H9 (cell line): Measurements from ENCODE around the gene ATXN7. TPM values are rescaled to one million over a fixed set of nuclear protein-coding genes. Genes with fewer than 3 reads are reported as not detected.
A peak's percentile ranks its signal among the peaks of the same experiment; 100 is the strongest.

Experiments used
- DNase-seq: peaks from one replicate; pipeline ENCODE4 v3.0.0-alpha.2; 2017
- H2AFZ ChIP-seq: one replicate; pipeline ENCODE4 v1.6.1; 2013; ENCODE audit warnings: mild to moderate bottlenecking, low read length, control low read depth, moderate library complexity
- H2AK5ac ChIP-seq: 2 replicates; pipeline ENCODE4 v1.6.1; 2013; ENCODE audit warnings: low read length, control low read depth, mixed read lengths; ENCODE audit not compliant: insufficient read length
- H2BK120ac ChIP-seq: one replicate; pipeline ENCODE4 v1.6.1; 2013; ENCODE audit warnings: low read depth, mild to moderate bottlenecking, low read length, control low read depth, inconsistent platforms; ENCODE audit not compliant: poor library complexity, severe bottlenecking
- H2BK12ac ChIP-seq: 2 replicates; pipeline ENCODE4 v1.6.1; 2013; ENCODE audit warnings: low read length, control low read depth, mixed read lengths, low read depth; ENCODE audit not compliant: insufficient read length
- H2BK15ac ChIP-seq: 2 replicates; pipeline ENCODE4 v1.6.1; 2013; ENCODE audit warnings: low read depth, low read length, control low read depth
- H2BK20ac ChIP-seq: one replicate; pipeline ENCODE4 v1.6.1; 2013; ENCODE audit warnings: low read depth, mild to moderate bottlenecking, low read length, control low read depth, inconsistent platforms; ENCODE audit not compliant: poor library complexity, severe bottlenecking
- H2BK5ac ChIP-seq: 2 replicates; pipeline ENCODE4 v1.6.1; 2013; ENCODE audit warnings: low read length, control low read depth, mixed read lengths; ENCODE audit not compliant: insufficient read length
- H3K14ac ChIP-seq: 2 replicates; pipeline ENCODE4 v1.6.1; 2013; ENCODE audit warnings: low read length, control low read depth; ENCODE audit not compliant: insufficient read depth
- H3K18ac ChIP-seq: 2 replicates; pipeline ENCODE4 v1.6.1; 2013; ENCODE audit warnings: low read depth, mild to moderate bottlenecking, mixed read lengths, low read length, control low read depth; ENCODE audit not compliant: insufficient read length
- H3K23ac ChIP-seq: 2 replicates; pipeline ENCODE4 v1.6.1; 2013; ENCODE audit warnings: low read length, control low read depth, mixed read lengths, low read depth; ENCODE audit not compliant: insufficient read length
- H3K23me2 ChIP-seq: 2 replicates; pipeline ENCODE4 v1.6.1; 2013; ENCODE audit warnings: low read depth, mild to moderate bottlenecking, mixed read lengths, low read length, control low read depth; ENCODE audit not compliant: insufficient read length, poor library complexity, severe bottlenecking
- H3K27ac ChIP-seq: 2 replicates; pipeline ENCODE4 v1.5.1; 2013; ENCODE audit warnings: low read length, control low read depth, mixed read lengths, low read depth; ENCODE audit not compliant: insufficient read length
- H3K27me3 ChIP-seq: 2 replicates; pipeline ENCODE4 v1.6.1; 2013; ENCODE audit warnings: low read length, control low read depth, inconsistent platforms; ENCODE audit not compliant: insufficient read depth
- H3K4ac ChIP-seq: 2 replicates; pipeline ENCODE4 v1.6.1; 2013; ENCODE audit warnings: low read depth, mild to moderate bottlenecking, control low read depth, inconsistent platforms, low read length, moderate library complexity
- H3K4me1 ChIP-seq: 2 replicates; pipeline ENCODE4 v1.6.1; 2013; ENCODE audit warnings: low read length, control low read depth, inconsistent platforms; ENCODE audit not compliant: insufficient read depth
- H3K4me2 ChIP-seq: 2 replicates; pipeline ENCODE4 v1.6.1; 2013; ENCODE audit warnings: low read length, control low read depth, mixed read lengths; ENCODE audit not compliant: insufficient read length, insufficient read depth
- H3K56ac ChIP-seq: 2 replicates; pipeline ENCODE4 v1.6.1; 2013; ENCODE audit warnings: low read depth, mild to moderate bottlenecking, mixed read lengths, low read length, control low read depth; ENCODE audit not compliant: insufficient read length
- H3K79me1 ChIP-seq: 2 replicates; pipeline ENCODE4 v1.6.1; 2013; ENCODE audit warnings: low read depth, mild to moderate bottlenecking, moderate library complexity, low read length, control low read depth, inconsistent platforms; ENCODE audit not compliant: insufficient read depth, poor library complexity, severe bottlenecking
- H3K79me2 ChIP-seq: 2 replicates; pipeline ENCODE4 v1.6.1; 2013; ENCODE audit warnings: low read length, control low read depth, inconsistent platforms; ENCODE audit not compliant: insufficient read depth
- H3K9ac ChIP-seq: 2 replicates; pipeline ENCODE4 v1.6.1; 2013; ENCODE audit warnings: low read length, control low read depth, mixed read lengths; ENCODE audit not compliant: insufficient read length; ENCODE audit errors: extremely low read depth
- H3K9me3 ChIP-seq: one replicate; pipeline ENCODE4 v1.6.1; 2013; ENCODE audit warnings: low read depth, low read length, inconsistent platforms; ENCODE audit not compliant: control insufficient read depth
- H3T11ph ChIP-seq: one replicate; pipeline ENCODE4 v1.6.1; 2013; ENCODE audit warnings: mild to moderate bottlenecking, low read length, control low read depth, inconsistent platforms
- H4K20me1 ChIP-seq: one replicate; pipeline ENCODE4 v1.6.1; 2013; ENCODE audit not compliant: control insufficient read depth, insufficient read length, insufficient read depth
- H4K5ac ChIP-seq: 2 replicates; pipeline ENCODE4 v1.6.1; 2013; ENCODE audit warnings: low read depth, mild to moderate bottlenecking, mixed read lengths, low read length, control low read depth; ENCODE audit not compliant: insufficient read length
- H4K8ac ChIP-seq: replicated peaks from 2 replicates; pipeline ENCODE4 v1.6.1; 2013; ENCODE audit warnings: low read length, control low read depth, mixed read lengths, low read depth; ENCODE audit not compliant: insufficient read length
- H4K91ac ChIP-seq: 2 replicates; pipeline ENCODE4 v1.6.1; 2013; ENCODE audit warnings: low read depth, mild to moderate bottlenecking, moderate library complexity, mixed read lengths, low read length, control low read depth; ENCODE audit not compliant: insufficient read length
- H3K27ac Mint-ChIP-seq, 3 experiments: 2 replicates in 2 of 3; 3 replicates in 1 of 3; pipeline ENCODE4 v1.8.0; 2020 to 2021; ENCODE audit warnings: mixed read lengths in 3 of 3, mild to moderate bottlenecking in 1 of 3, moderate library complexity in 1 of 3
- H3K27me3 Mint-ChIP-seq: 2 replicates; pipeline ENCODE4 v1.8.0; 2021; ENCODE audit warnings: low read depth, mild to moderate bottlenecking, moderate library complexity, mixed read lengths
- H3K36me3 Mint-ChIP-seq, 3 experiments: 2 replicates in 2 of 3; 3 replicates in 1 of 3; pipeline ENCODE4 v1.8.0; 2020 to 2021; ENCODE audit warnings: low read depth in 3 of 3, mixed read lengths in 3 of 3; ENCODE audit not compliant: insufficient read depth in 1 of 3
- H3K4me1 Mint-ChIP-seq, 2 experiments: 2 replicates each; pipeline ENCODE4 v1.8.0; 2020; ENCODE audit warnings: mixed read lengths in 2 of 2
- H3K4me3 Mint-ChIP-seq, 2 experiments: 2 replicates in 1 of 2; 3 replicates in 1 of 2; pipeline ENCODE4 v1.8.0; 2020 to 2021; ENCODE audit warnings: mild to moderate bottlenecking in 2 of 2, mixed read lengths in 2 of 2, moderate library complexity in 1 of 2
- H3K9me3 Mint-ChIP-seq, 2 experiments: 2 replicates in 1 of 2; 3 replicates in 1 of 2; pipeline ENCODE4 v1.8.0; 2020; ENCODE audit warnings: mild to moderate bottlenecking in 2 of 2, mixed read lengths in 2 of 2, moderate library complexity in 1 of 2
- WGBS: extraction: QIAGEN DNeasy Blood & Tissue Kit; methylation state at CpG from one replicate; pipeline ENCODE4 v1.1.7; 2013; ENCODE audit warnings: missing lambda C conversion rate, low lambda C conversion rate, mixed read lengths; ENCODE audit not compliant: insufficient read length; ENCODE audit errors: extremely low coverage; 5-methylcytosine and 5-hydroxymethylcytosine counted together
- total RNA-seq: library from RNA; stranded (reverse); gene quantifications from 2 replicates; pipeline ENCODE4 v1.2.1, GENCODE V29; 2021
- TF ChIP-seq, protein P1 (sequence below): fragments of 200-600 bp; sonication (generic); conservative IDR thresholded peaks from 3 replicates; pipeline ENCODE4 v1.8.0; 2021; ENCODE audit warnings: antibody characterized with exemption, mild to moderate bottlenecking

Gene ATXN7
- total RNA-seq, 1 experiment from 2014 or later: 21.5 TPM

DNA sequence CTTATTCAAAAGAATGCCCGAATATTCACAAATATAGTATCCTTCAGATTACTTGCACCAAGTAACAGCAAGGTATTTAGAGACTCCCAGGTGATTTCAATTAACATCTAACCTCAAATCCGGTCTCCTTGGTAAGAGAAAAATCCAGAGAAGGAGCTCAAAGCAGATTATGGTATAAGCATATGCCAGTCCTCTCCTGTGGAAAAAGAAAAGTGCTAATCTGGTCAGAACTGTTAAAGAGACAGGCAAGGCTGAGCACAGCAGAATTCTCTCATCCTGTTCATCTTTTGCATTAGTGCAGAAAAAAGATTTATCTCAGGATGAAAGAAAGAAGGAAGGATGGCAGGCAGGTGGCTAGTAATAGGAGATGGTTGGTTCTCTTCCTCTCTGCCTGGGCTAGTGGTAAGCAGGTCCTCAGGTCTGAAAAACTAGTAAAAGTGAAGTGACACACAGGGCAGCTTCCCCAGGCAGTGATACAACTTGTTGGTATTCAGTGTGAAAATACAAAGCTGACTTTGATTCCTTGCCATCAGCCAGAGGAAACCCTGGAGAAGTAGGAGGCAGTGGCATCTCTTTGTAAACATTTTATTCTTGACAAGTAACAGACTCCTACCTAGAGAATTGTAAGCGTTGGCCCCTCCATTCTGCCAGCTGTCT, 14.2 kb downstream of the ATXN7 start:
- H4K5ac ChIP-seq: no peak overlapping the region
- H2AK5ac ChIP-seq: no peak overlapping the region
- H3K14ac ChIP-seq: no peak overlapping the region
- no peak overlapping the region for H3K23ac ChIP-seq
- no peak overlapping the region for H4K91ac ChIP-seq
- no peak overlapping the region for H3K56ac ChIP-seq
- H3K4me1 Mint-ChIP-seq: peaks cover 17 to 25% of the 10 kb centered on the region in 2 experiments
- no peak overlapping the region for H3K4me3 Mint-ChIP-seq
- H2BK20ac ChIP-seq: no peak overlapping the region
- H3K79me1 ChIP-seq: peaks cover 4% of the 10 kb centered on the region
- H3K9me3 Mint-ChIP-seq: no peaks in the 10 kb centered on the region
- no peak overlapping the region for H3K27ac ChIP-seq
- H3K4me1 ChIP-seq: peaks cover 7% of the 10 kb centered on the region; the same call in 1 of the 2 replicates
- H3K27ac Mint-ChIP-seq: peak overlapping the region in 1 of 3 experiments; percentile 64; a peak in 2 of 7 replicates
- no peak overlapping the region for H3K18ac ChIP-seq
- no CpG with 5 or more reads among the region's 3 CpGs for WGBS
- no peak overlapping the region for H2AFZ ChIP-seq
- H2BK15ac ChIP-seq: no peak overlapping the region
- no peaks in the 10 kb centered on the region for H3K9me3 ChIP-seq
- no peak overlapping the region for H2BK5ac ChIP-seq
- H3K9ac ChIP-seq: no peak overlapping the region
- H3K27me3 Mint-ChIP-seq: no peaks in the 10 kb centered on the region
- no peak overlapping the region for H4K8ac ChIP-seq
- H3K79me2 ChIP-seq: 0 out of 2 replicates have a peak, but pooled peaks cover 1% of the 10 kb centered on the region
- TF ChIP-seq, protein P1, sequence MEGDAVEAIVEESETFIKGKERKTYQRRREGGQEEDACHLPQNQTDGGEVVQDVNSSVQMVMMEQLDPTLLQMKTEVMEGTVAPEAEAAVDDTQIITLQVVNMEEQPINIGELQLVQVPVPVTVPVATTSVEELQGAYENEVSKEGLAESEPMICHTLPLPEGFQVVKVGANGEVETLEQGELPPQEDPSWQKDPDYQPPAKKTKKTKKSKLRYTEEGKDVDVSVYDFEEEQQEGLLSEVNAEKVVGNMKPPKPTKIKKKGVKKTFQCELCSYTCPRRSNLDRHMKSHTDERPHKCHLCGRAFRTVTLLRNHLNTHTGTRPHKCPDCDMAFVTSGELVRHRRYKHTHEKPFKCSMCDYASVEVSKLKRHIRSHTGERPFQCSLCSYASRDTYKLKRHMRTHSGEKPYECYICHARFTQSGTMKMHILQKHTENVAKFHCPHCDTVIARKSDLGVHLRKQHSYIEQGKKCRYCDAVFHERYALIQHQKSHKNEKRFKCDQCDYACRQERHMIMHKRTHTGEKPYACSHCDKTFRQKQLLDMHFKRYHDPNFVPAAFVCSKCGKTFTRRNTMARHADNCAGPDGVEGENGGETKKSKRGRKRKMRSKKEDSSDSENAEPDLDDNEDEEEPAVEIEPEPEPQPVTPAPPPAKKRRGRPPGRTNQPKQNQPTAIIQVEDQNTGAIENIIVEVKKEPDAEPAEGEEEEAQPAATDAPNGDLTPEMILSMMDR: no peak
- H3K4ac ChIP-seq: no peak overlapping the region
- H2BK12ac ChIP-seq: no peak overlapping the region
- no peak overlapping the region for H2BK120ac ChIP-seq
- no peaks in the 10 kb centered on the region for H3K27me3 ChIP-seq
- H3T11ph ChIP-seq: no peak overlapping the region
- no peak for DNase-seq
- H3K4me2 ChIP-seq: no peak overlapping the region
- H3K23me2 ChIP-seq: no peaks in the 10 kb centered on the region
- H4K20me1 ChIP-seq: no peaks in the 10 kb centered on the region
- no peaks in the 10 kb centered on the region for H3K36me3 Mint-ChIP-seq
